HG03025 (cell line): ENCODE measurements around the gene HMGB3.

Experiments
- ATAC-seq: cut with Tn5 transposase; IDR thresholded peaks from one replicate; pipeline ENCODE4 v1.9.1; 2021; ENCODE audit warnings: mild to moderate bottlenecking, moderate library complexity; ENCODE audit not compliant: unreplicated experiment, low FRiP score

The HMGB3 gene

GRCh38 chrX:151039351-151039750, 56.2 kb downstream of the HMGB3 start:
- ATAC-seq, result no peak
